H1 (cell line): ENCODE results near the gene UBE2J1. TPM values are rescaled to one million over a fixed set of nuclear protein-coding genes. Genes with fewer than 3 reads are reported as not detected.

Source experiments
- ATF2 ChIP-seq: IDR thresholded peaks from 2 replicates; pipeline ENCODE4 v1.6.1; 2012; ENCODE audit warnings: low read length, inconsistent platforms
- SRF ChIP-seq: IDR thresholded peaks from 2 replicates; pipeline ENCODE4 v1.6.1; 2011; ENCODE audit warnings: mild to moderate bottlenecking, low read depth, low read length, moderate library complexity
- SUZ12 ChIP-seq: fragments of 200-600 bp; sonication (generic); IDR thresholded peaks from 2 replicates; pipeline ENCODE4 v1.6.1; 2012; ENCODE audit warnings: mild to moderate bottlenecking, inconsistent platforms, low read length, moderate library complexity, mixed read lengths
- TBP ChIP-seq: IDR thresholded peaks from 2 replicates; pipeline ENCODE4 v1.6.1; 2011; ENCODE audit warnings: low read depth, low read length, improper control_type of control experiment
- polyA plus RNA-seq, 7 experiments: library from polyadenylated mRNA; depleted of rRNA in 3 of 7; stranded (reverse) in 5 of 7; unstranded in 2 of 7; fragments of >200 nt in 5 of 7; fragments of 200-250 nt in 2 of 7; gene quantifications; 1 replicate in 5 of 7; 2 replicates in 1 of 7; 4 replicates in 1 of 7; pipeline versions ENCODE4 v1.2.1 to v1.2.3, GENCODE V29; 2011 to 2013; ENCODE audit warnings: missing spikeins in 2 of 7, mixed read lengths in 2 of 7
- total RNA-seq: library from RNA; stranded (reverse); fragmentation: NEBNext Ultra II Directional; extraction: Animal tissue kit (Norgen Biotek cat#: 25700); gene quantifications from 2 replicates; pipeline ENCODE4 v1.2.1, GENCODE V29; 2021

UBE2J1 gene
- total and polyA plus RNA-seq, 2 of the 8 experiments (the other 6 are each of a cell fraction or from before 2014, with no cell fraction given) = 8.5 to 15.2 TPM

- TF ChIP-seq SUZ12 = no peak
- no peak for TF ChIP-seq TBP
- TF ChIP-seq ATF2 = no peak
- no peak for TF ChIP-seq SRF
- TF ChIP-seq, all 59 proteins: peak for 0
These were observed 12.1 kb upstream of the UBE2J1 start (continued) for GRCh38 chr6:89364586-89364985.
